ENCODE results near the gene CTSV.

- TF ChIP-seq EP300 (IDR thresholded peaks at IDR 0.05; ENCODE audit: borderline replicate concordance in 1 of 2, low read depth in 1 of 2, low read length in 1 of 2) = no peak
- TF ChIP-seq, protein P1, sequence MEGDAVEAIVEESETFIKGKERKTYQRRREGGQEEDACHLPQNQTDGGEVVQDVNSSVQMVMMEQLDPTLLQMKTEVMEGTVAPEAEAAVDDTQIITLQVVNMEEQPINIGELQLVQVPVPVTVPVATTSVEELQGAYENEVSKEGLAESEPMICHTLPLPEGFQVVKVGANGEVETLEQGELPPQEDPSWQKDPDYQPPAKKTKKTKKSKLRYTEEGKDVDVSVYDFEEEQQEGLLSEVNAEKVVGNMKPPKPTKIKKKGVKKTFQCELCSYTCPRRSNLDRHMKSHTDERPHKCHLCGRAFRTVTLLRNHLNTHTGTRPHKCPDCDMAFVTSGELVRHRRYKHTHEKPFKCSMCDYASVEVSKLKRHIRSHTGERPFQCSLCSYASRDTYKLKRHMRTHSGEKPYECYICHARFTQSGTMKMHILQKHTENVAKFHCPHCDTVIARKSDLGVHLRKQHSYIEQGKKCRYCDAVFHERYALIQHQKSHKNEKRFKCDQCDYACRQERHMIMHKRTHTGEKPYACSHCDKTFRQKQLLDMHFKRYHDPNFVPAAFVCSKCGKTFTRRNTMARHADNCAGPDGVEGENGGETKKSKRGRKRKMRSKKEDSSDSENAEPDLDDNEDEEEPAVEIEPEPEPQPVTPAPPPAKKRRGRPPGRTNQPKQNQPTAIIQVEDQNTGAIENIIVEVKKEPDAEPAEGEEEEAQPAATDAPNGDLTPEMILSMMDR (IDR thresholded peaks at IDR 0.05) = no peak
- no peak for TF ChIP-seq TAF1 (IDR thresholded peaks at IDR 0.05; ENCODE audit: borderline replicate concordance, low read depth, low read length)
- TF ChIP-seq EZH2phosphoT487 (IDR thresholded peaks at IDR 0.05; ENCODE audit: borderline replicate concordance, low read depth) = no peak
- no peak for TF ChIP-seq TCF12 (IDR thresholded peaks at IDR 0.05)
Measured at GRCh38 chr9:97064176-97064575, 25.2 kb upstream of the CTSV start.

Measured in SK-N-SH (cell line).